MM.1S (cell line): ENCODE measurements around the gene CLPTM1.

Experiments used
- DNase-seq: peaks from one replicate; pipeline ENCODE4 v3.0.0-alpha.2; 2015
- H2AFZ ChIP-seq: fragments of 300-600 bp; sonication (generic); 2 replicates; pipeline ENCODE4 v1.6.0; 2016; ENCODE audit warnings: antibody characterized with exemption, low read length
- H3F3A ChIP-seq: fragments of 300-600 bp; sonication (generic); 2 replicates; pipeline ENCODE4 v1.6.1; 2016; ENCODE audit warnings: mild to moderate bottlenecking, antibody characterized with exemption, low read length, moderate library complexity, mixed read lengths; ENCODE audit not compliant: insufficient read depth
- H3K27ac ChIP-seq: fragments of 300-600 bp; sonication (generic); 2 replicates; pipeline ENCODE4 v1.5.1; 2016; ENCODE audit warnings: mild to moderate bottlenecking, low read length
- H3K27me3 ChIP-seq: fragments of 300-600 bp; sonication (generic); replicated peaks from 2 replicates; pipeline ENCODE4 v1.6.0; 2016; ENCODE audit warnings: low read length; ENCODE audit not compliant: insufficient read depth
- H3K36me3 ChIP-seq: fragments of 300-600 bp; sonication (generic); replicated peaks from 2 replicates; pipeline ENCODE4 v1.6.1; 2016; ENCODE audit warnings: mild to moderate bottlenecking, low read length, mixed read lengths; ENCODE audit not compliant: insufficient read depth
- H3K4me1 ChIP-seq: fragments of 300-600 bp; sonication (generic); 2 replicates; pipeline ENCODE4 v1.6.1; 2016; ENCODE audit warnings: low read length, mixed read lengths
- H3K4me2 ChIP-seq: fragments of 300-600 bp; sonication (generic); 2 replicates; pipeline ENCODE4 v1.6.0; 2016; ENCODE audit warnings: low read depth, low read length
- H3K4me3 ChIP-seq: fragments of 300-600 bp; sonication (generic); 2 replicates; pipeline ENCODE4 v1.5.1; 2016; ENCODE audit warnings: low read length, mixed read lengths
- H3K79me2 ChIP-seq: fragments of 300-600 bp; sonication (generic); 2 replicates; pipeline ENCODE4 v1.6.1; 2016; ENCODE audit warnings: mixed run types, low read length, mixed read lengths
- H3K9ac ChIP-seq: fragments of 300-600 bp; sonication (generic); 2 replicates; pipeline ENCODE4 v1.6.1; 2016; ENCODE audit warnings: low read length, mixed read lengths
- H3K9me2 ChIP-seq: fragments of 300-600 bp; sonication (generic); replicated peaks from 2 replicates; pipeline ENCODE4 v1.6.1; 2016; ENCODE audit warnings: mild to moderate bottlenecking, low read length, mixed read lengths; ENCODE audit not compliant: insufficient read depth
- H3K9me3 ChIP-seq: fragments of 300-600 bp; sonication (generic); replicated peaks from 2 replicates; pipeline ENCODE4 v1.6.1; 2016; ENCODE audit warnings: mild to moderate bottlenecking, low read length, mixed read lengths; ENCODE audit not compliant: insufficient read depth
- H4K20me1 ChIP-seq: fragments of 300-600 bp; sonication (generic); 2 replicates; pipeline ENCODE4 v1.6.1; 2016; ENCODE audit warnings: mild to moderate bottlenecking, low read length, moderate library complexity, mixed read lengths; ENCODE audit not compliant: insufficient read depth
- CTCF ChIP-seq: fragments of 300-600 bp; sonication (generic); IDR thresholded peaks from 2 replicates; pipeline ENCODE4 v1.5.1; 2016; ENCODE audit warnings: antibody characterized with exemption, low read length, mixed read lengths
- EZH2 ChIP-seq: fragments of 300-600 bp; sonication (generic); optimal IDR thresholded peaks from 2 replicates; pipeline ENCODE3; 2017; ENCODE audit warnings: low read depth, mild to moderate bottlenecking, antibody characterized with exemption, low read length, mixed read lengths
- EZH2phosphoT487 ChIP-seq: fragments of 300-600 bp; sonication (generic); IDR thresholded peaks from 2 replicates; pipeline ENCODE4 v1.6.1; 2018; ENCODE audit warnings: antibody characterized with exemption, low read length

CLPTM1 gene

GRCh38 chr19:45027371-45027770 is 72.2 kb downstream of the CLPTM1 start:
- H3K4me1 ChIP-seq = no peaks in the 10 kb centered on the region
- no peaks in the 10 kb centered on the region for H3F3A ChIP-seq
- peaks cover 7% of the 10 kb centered on the region; the same call in 1 of the 2 replicates for H3K36me3 ChIP-seq
- H3K79me2 ChIP-seq = no peaks in the 10 kb centered on the region
- no peak overlapping the region for H2AFZ ChIP-seq
- no peak overlapping the region for H3K9ac ChIP-seq
- H3K4me2 ChIP-seq = no peak overlapping the region
- no peak for DNase-seq
- H3K9me2 ChIP-seq = no peaks in the 10 kb centered on the region
- H3K9me3 ChIP-seq = no peaks in the 10 kb centered on the region
- H4K20me1 ChIP-seq = no peaks in the 10 kb centered on the region
- no peak for TF ChIP-seq EZH2
- no peak for TF ChIP-seq CTCF
- TF ChIP-seq EZH2phosphoT487 = no peak
- no peak overlapping the region for H3K4me3 ChIP-seq
- H3K27ac ChIP-seq = no peak overlapping the region
- no peaks in the 10 kb centered on the region for H3K27me3 ChIP-seq

- no peaks in the 10 kb centered on the region for H3K9me2 ChIP-seq
- no peaks in the 10 kb centered on the region for H3K79me2 ChIP-seq
- no peaks in the 10 kb centered on the region for H3F3A ChIP-seq
- no peak overlapping the region for H3K4me2 ChIP-seq
- no peak overlapping the region for H3K9ac ChIP-seq
- H3K4me3 ChIP-seq = no peak overlapping the region
- H3K4me1 ChIP-seq = no peaks in the 10 kb centered on the region
- H3K9me3 ChIP-seq = no peaks in the 10 kb centered on the region
- no peak for DNase-seq
- no peak overlapping the region for H3K27ac ChIP-seq
- H3K27me3 ChIP-seq = no peaks in the 10 kb centered on the region
- peaks cover 7% of the 10 kb centered on the region; the same call in 1 of the 2 replicates for H3K36me3 ChIP-seq
- TF ChIP-seq CTCF = no peak
- TF ChIP-seq EZH2 = no peak
- no peak for TF ChIP-seq EZH2phosphoT487
- no peaks in the 10 kb centered on the region for H4K20me1 ChIP-seq
- H2AFZ ChIP-seq = no peak overlapping the region
These were observed 75.6 kb downstream of the CLPTM1 start for GRCh38 chr19:45030825-45031224.

GRCh38 chr19:45032421-45032820 is 77.2 kb downstream of the CLPTM1 start:
- Histone ChIP-seq H3K4me2 (no peak overlapping the region), H2AFZ (no peak overlapping the region), H3K79me2 (no peaks in the 10 kb centered on the region), H3K9ac (no peak overlapping the region), H3K36me3 (peaks cover 7% of the 10 kb centered on the region; the same call in 1 of the 2 replicates), H3K9me3 (no peaks in the 10 kb centered on the region), H3K27ac (no peak overlapping the region), H3K27me3 (no peaks in the 10 kb centered on the region), H4K20me1 (no peaks in the 10 kb centered on the region), H3K9me2 (no peaks in the 10 kb centered on the region), H3K4me3 (no peak overlapping the region), H3F3A (no peaks in the 10 kb centered on the region), H3K4me1 (no peaks in the 10 kb centered on the region)
- no peak for TF ChIP-seq EZH2
- no peak for TF ChIP-seq CTCF
- no peak for TF ChIP-seq EZH2phosphoT487
- DNase-seq = no peak
